ENCODE data around the gene WFDC1. TPM values are rescaled to one million over a fixed set of nuclear protein-coding genes. Genes with fewer than 3 reads are reported as not detected.

The WFDC1 gene
- polyA plus RNA-seq, 1 experiment: 19.9 TPM

- Histone ChIP-seq H3K9me3 (ENCODE audit: control insufficient read depth, insufficient read depth, low read length) (peaks cover 7% of the 10 kb centered on the region; the same call in 1 of the 2 replicates), H3K27me3 (ENCODE audit: control insufficient read depth, insufficient read depth, low read length) (peaks cover 38% of the 10 kb centered on the region), H3K27ac (ENCODE audit: low read depth, low read length) (no peak overlapping the region), H3K4me3 (ENCODE audit: low read depth, low read length) (no peak overlapping the region)
- DNase-seq (ENCODE audit: low read depth, low spot score): no peak
- no peak for TF ChIP-seq CTCF (IDR thresholded peaks at IDR 0.05; ENCODE audit: low read depth, low read length)
- ChIA-PET CTCF (no interaction called here), POLR2A (no interaction called here)
Observed at GRCh38 chr16:84247844-84248243, 46.8 kb upstream of the WFDC1 start.

- DNase-seq (ENCODE audit: low read depth, low spot score): no peak
- Histone ChIP-seq H3K27me3 (ENCODE audit: control insufficient read depth, insufficient read depth, low read length) (peaks cover 48% of the 10 kb centered on the region), H3K4me3 (ENCODE audit: low read depth, low read length) (no peak overlapping the region), H3K9me3 (ENCODE audit: control insufficient read depth, insufficient read depth, low read length) (peaks cover 4% of the 10 kb centered on the region), H3K27ac (ENCODE audit: low read depth, low read length) (no peak overlapping the region)
- ChIA-PET CTCF (no interaction called here), POLR2A (no interaction called here)
- TF ChIP-seq CTCF (IDR thresholded peaks at IDR 0.05; ENCODE audit: low read depth, low read length): no peak
Observed at GRCh38 chr16:84252184-84252583, 42.5 kb upstream of the WFDC1 start.

- Histone ChIP-seq H3K9me3 (ENCODE audit: control insufficient read depth, insufficient read depth, low read length) (peaks cover 4% of the 10 kb centered on the region), H3K4me3 (ENCODE audit: low read depth, low read length) (no peak overlapping the region), H3K27ac (ENCODE audit: low read depth, low read length) (no peak overlapping the region), H3K27me3 (ENCODE audit: control insufficient read depth, insufficient read depth, low read length) (peaks cover 48% of the 10 kb centered on the region)
- CTCF ChIA-PET: no interaction called here
- DNase-seq (ENCODE audit: low read depth, low spot score): no peak
- POLR2A ChIA-PET: no interaction called here
- TF ChIP-seq CTCF (IDR thresholded peaks at IDR 0.05; ENCODE audit: low read depth, low read length): no peak
Observed at GRCh38 chr16:84253173-84253572, 41.5 kb upstream of the WFDC1 start.

- TF ChIP-seq CTCF (IDR thresholded peaks at IDR 0.05; ENCODE audit: low read depth, low read length): no peak
- peaks cover 42% of the 10 kb centered on the region for H3K27me3 ChIP-seq (ENCODE audit: control insufficient read depth, insufficient read depth, low read length)
- H3K27ac ChIP-seq (ENCODE audit: low read depth, low read length): no peak overlapping the region
- ChIA-PET POLR2A (interaction anchor here (0.6 kb wide), 1 partner anchor 24 kb away, joined by 3 read pairs; no protein-coding TSS in a partner anchor), CTCF (no interaction called here)
- DNase-seq (ENCODE audit: low read depth, low spot score): no peak
- no peak overlapping the region for H3K4me3 ChIP-seq (ENCODE audit: low read depth, low read length)
- peaks cover 4% of the 10 kb centered on the region for H3K9me3 ChIP-seq (ENCODE audit: control insufficient read depth, insufficient read depth, low read length)
Observed at GRCh38 chr16:84254062-84254461, 40.6 kb upstream of the WFDC1 start.

GRCh38 chr16:84255050-84255810 lies 39.4 kb upstream of the WFDC1 start:
- Histone ChIP-seq H3K4me3 (ENCODE audit: low read depth, low read length) (no peak overlapping the region), H3K27me3 (ENCODE audit: control insufficient read depth, insufficient read depth, low read length) (peaks cover 39% of the 10 kb centered on the region), H3K27ac (ENCODE audit: low read depth, low read length) (no peak overlapping the region), H3K9me3 (ENCODE audit: control insufficient read depth, insufficient read depth, low read length) (peaks cover 4% of the 10 kb centered on the region)
- POLR2A ChIA-PET: no interaction called here
- TF ChIP-seq CTCF (IDR thresholded peaks at IDR 0.05; ENCODE audit: low read depth, low read length): no peak
- CTCF ChIA-PET: no interaction called here
- no peak for DNase-seq (ENCODE audit: low read depth, low spot score)

Measured in AG04450 (cell line).